Mammary epithelial cell (primary cell): ENCODE results near the gene ALK.

Experiments used
- CTCF ChIP-seq, 2 donors: IDR thresholded peaks in 1 of 2; conservative IDR thresholded peaks in 1 of 2; 2 replicates each; pipeline ENCODE4 v1.5.1; 2011 to 2012; ENCODE audit warnings: inconsistent platforms in 2 of 2, low read length in 2 of 2, mild to moderate bottlenecking in 2 of 2, control low read depth in 1 of 2, low read depth in 1 of 2; ENCODE audit not compliant: insufficient read depth in 1 of 2; ENCODE audit errors: extremely low read depth in 1 of 2
- EZH2 ChIP-seq: IDR thresholded peaks from 2 replicates; pipeline ENCODE4 v1.6.1; 2012; ENCODE audit warnings: low read length, inconsistent platforms, borderline replicate concordance

- no peak for TF ChIP-seq CTCF (conservative IDR thresholded peaks at IDR 0.05 in 1 of 2, IDR thresholded peaks at IDR 0.05 in 1 of 2; ENCODE audit: extremely low read depth in 1 of 2, insufficient read depth in 1 of 2, low read depth in 1 of 2, low read length in 2 of 2)
- TF ChIP-seq EZH2: no peak
These were observed 688.0 kb downstream of the ALK start for GRCh38 chr2:29233428-29233827.
